Measurements from ENCODE around the gene STK10.

STK10 gene

GRCh38 chr5:172007175-172008110 is 180.6 kb downstream of the STK10 start:
- DNase-seq (ENCODE audit: low spot score) = no peak

DNA sequence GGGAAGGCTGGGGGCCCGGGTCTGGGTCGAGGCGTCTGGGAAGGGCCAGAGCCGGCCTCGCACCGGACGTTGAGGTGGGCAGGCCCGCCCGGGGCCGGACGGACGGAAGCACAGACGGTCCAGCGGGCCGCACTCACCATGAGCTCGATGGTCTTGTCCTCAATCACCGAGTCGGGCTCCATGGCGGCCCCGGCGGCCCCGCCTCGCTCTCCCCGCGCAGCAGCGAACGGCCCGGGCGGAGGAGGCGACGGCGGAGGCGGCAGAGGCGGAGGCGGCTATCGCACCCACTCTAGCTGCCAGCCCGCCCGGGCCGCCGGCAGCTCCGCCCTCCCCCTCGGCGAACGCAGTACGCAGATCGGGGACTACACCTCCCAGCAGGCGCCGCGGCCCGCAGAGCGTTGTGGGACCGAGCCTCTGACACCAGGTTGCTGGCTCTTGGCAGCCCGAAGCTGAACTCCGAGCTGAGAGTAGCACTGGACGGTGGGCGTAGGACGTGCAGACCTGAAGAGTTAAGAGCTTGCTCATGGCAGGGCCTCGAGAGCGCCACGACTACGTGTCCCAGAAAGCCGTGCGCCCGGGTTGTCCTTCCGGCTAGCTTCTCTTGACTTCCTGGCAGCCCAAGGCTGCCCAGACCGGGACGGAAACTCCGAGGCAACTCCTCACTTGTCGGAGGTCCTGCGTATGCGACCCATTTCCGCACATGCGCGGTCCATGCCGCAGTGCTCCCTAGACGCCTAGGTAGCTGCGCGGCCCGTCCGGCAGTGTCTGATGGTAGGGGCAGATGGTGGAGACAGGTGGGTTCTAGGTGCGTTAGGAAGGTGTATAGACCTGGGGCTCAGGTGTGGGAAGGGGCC is 181.5 kb downstream of the STK10 start, which contains the start of gene FBXW11:
TSS of gene FBXW11 (minus strand) at position 318 of the 854 bp plus-strand sequence. CDS start at position 182, 136 bp downstream.
- DNase-seq (ENCODE audit: low spot score) = peak; percentile 98

GRCh38 chr5:172005708-172006320 is 182.2 kb downstream of the STK10 start:
- peak; percentile 22 for DNase-seq (ENCODE audit: low spot score)

- DNase-seq (ENCODE audit: low spot score) = peak; percentile 18
Observed at GRCh38 chr5:172004824-172005237, 183.2 kb downstream of the STK10 start.

GRCh38 chr5:172003746-172004145 is 184.3 kb downstream of the STK10 start:
- peak; percentile 12 for DNase-seq (ENCODE audit: low spot score)

- DNase-seq (ENCODE audit: low spot score) = no peak
Observed at GRCh38 chr5:172002840-172003512, 185.0 kb downstream of the STK10 start.

DNA sequence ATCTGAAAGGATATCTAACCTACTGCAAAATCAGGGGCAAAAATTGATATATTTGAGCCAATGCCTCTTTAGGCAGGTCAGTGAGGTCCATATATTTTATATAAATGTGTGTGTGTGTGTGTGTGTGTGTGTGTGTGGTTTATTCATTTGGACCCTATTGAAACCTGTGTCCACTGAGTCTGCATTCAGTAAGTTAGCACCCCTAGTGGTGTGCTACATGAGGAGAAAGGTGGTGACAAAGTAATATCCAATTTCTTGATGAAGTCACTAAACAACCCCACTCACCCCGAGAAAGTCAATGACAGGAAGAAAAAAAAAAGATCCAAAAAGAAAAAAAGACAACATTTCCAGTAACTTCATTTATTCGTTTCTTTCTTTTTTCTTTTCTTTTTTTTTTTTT is 185.7 kb downstream of the STK10 start:
- DNase-seq (ENCODE audit: low spot score) = peak; percentile 22

- no peak for DNase-seq (ENCODE audit: low spot score)
Observed at GRCh38 chr5:171999877-172000276, 188.1 kb downstream of the STK10 start.

GRCh38 chr5:171999100-171999499 is 188.9 kb downstream of the STK10 start:
- DNase-seq (ENCODE audit: low spot score) = no peak

DNA sequence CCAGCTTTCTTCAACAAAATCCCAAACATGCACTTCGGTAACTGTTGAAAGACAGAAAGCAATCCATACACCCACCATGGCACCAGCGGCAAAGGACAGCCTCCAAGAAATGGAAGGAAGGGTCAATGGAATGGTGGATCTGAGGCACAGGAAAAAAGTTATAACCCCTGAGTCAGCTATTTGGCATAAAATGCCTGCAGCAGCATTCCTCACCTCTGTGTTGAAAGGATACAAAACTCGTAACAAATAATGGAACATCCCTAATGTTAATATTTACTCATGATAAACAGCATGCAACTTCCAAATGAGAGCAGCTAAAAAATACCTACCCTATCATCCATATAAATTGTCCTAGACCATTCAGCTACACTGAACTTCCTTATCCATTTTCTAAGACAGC is 191.0 kb downstream of the STK10 start:
- DNase-seq (ENCODE audit: low spot score) = no peak

- no peak for DNase-seq (ENCODE audit: low spot score)
Observed at GRCh38 chr5:171992813-171993212, 195.2 kb downstream of the STK10 start.

DNA sequence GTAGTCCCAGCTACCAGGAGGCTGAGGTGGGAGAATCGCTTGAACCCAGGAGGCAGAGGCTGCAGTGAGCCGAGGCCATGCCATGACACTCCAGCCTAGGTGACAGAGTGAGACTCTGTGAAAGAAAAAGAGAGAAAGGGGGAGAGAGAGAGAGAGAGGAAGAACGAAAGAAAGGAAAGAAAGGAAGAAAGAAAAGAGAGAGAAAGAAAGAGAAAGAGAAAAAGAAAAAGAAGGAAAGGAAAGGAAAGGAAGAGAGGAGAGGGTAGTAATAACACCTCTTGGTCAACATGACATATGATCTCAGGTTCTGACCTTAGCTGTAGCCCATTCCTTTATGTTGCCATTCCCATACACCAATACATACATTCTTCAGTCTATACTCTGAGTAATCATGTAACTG is 195.7 kb downstream of the STK10 start:
- no peak for DNase-seq (ENCODE audit: low spot score)

All from AG20443 (cell line).